ENCODE data around the gene PDIA5.

PDIA5 gene

GRCh38 chr3:123126653-123127052 lies 59.8 kb downstream of the PDIA5 start:
- TF ChIP-seq ZFX (IDR thresholded peaks at IDR 0.05), result no peak
- no peak for TF ChIP-seq CTCF (conservative IDR thresholded peaks at IDR 0.05)

DNA sequence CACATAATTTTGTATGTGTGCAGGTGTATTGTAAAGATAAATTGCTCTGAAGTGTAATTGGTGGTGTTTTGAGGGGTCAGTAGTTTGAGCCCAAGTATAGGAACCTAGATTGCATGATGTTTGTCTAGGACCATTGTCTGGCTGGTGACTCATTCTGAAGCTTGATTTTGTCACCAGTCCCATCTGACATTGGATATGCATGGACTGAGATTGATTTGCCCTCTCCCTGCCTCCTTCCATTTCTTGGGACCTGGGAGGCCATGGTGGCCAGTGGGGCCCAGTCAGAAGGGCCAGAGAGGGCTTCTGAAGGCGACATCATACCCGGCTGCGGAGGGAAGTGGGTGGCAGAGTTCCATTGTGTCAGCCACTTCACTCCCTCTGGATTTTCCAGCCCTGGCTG lies 62.3 kb downstream of the PDIA5 start:
- TF ChIP-seq ZFX (IDR thresholded peaks at IDR 0.05) (no peak), CTCF (conservative IDR thresholded peaks at IDR 0.05) (no peak)

More at GRCh38 chr3:123126653-123127052, 59.8 kb downstream of the PDIA5 start:
- no peak overlapping the region for H3K27ac ChIP-seq

DNA sequence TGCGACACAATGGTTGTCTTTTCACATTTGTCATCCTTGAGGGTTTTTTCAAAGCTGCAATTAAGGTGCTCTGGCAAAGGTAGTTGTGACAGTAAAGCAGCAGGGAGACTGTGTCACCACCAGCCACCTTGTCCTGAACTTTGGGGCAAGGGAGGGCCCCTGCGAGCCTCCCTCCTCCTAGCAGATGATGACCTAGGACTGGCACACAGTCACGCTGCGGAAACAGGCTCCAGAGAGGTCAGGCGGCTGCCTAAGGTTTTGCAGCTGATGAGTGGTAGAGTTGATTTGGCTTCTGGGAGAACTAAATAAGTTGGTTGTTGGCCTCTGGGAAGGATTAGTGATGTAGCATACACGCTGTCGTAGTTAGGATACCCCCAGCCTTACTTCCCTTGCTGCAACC lies 62.7 kb downstream of the PDIA5 start:
- TF ChIP-seq CTCF (conservative IDR thresholded peaks at IDR 0.05), result no peak
- no peak for TF ChIP-seq ZFX (IDR thresholded peaks at IDR 0.05)
- no peak overlapping the region for H3K27ac ChIP-seq

More for the DNA sequence above, 62.3 kb downstream of the PDIA5 start:
- H3K27ac ChIP-seq, result no peak overlapping the region

- no peak overlapping the region for H3K27ac ChIP-seq
- TF ChIP-seq CTCF (conservative IDR thresholded peaks at IDR 0.05), result no peak
- TF ChIP-seq ZFX (IDR thresholded peaks at IDR 0.05), result no peak
Measured at GRCh38 chr3:123130079-123130750, 63.4 kb downstream of the PDIA5 start.

DNA sequence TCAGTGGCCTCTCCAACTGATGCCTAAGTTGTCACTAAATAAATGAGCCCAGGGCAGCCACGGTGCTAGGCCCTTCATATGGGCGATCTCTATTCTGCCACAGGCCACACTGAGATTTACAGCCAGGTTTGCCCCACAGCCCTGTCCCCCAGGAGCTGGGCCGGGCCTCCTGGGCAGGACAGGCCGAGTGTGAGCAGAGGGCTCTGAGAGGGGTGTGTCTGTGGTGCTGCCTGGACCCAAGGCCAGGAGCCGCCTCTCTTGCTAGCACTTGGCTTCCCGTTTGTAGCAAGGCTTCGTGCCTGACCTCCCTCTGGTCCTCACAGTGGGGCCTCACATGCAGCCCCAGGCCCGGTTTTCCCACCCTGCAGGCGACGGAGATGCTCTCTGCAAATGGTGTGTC lies 67.8 kb downstream of the PDIA5 start:
- TF ChIP-seq ZFX (IDR thresholded peaks at IDR 0.05) (no peak), CTCF (conservative IDR thresholded peaks at IDR 0.05) (no peak)
- no peak overlapping the region for H3K27ac ChIP-seq

- H3K27ac ChIP-seq, result no peak overlapping the region
- no peak for TF ChIP-seq CTCF (conservative IDR thresholded peaks at IDR 0.05)
- no peak for TF ChIP-seq ZFX (IDR thresholded peaks at IDR 0.05)
Measured at GRCh38 chr3:123137001-123137400, 70.2 kb downstream of the PDIA5 start.

DNA sequence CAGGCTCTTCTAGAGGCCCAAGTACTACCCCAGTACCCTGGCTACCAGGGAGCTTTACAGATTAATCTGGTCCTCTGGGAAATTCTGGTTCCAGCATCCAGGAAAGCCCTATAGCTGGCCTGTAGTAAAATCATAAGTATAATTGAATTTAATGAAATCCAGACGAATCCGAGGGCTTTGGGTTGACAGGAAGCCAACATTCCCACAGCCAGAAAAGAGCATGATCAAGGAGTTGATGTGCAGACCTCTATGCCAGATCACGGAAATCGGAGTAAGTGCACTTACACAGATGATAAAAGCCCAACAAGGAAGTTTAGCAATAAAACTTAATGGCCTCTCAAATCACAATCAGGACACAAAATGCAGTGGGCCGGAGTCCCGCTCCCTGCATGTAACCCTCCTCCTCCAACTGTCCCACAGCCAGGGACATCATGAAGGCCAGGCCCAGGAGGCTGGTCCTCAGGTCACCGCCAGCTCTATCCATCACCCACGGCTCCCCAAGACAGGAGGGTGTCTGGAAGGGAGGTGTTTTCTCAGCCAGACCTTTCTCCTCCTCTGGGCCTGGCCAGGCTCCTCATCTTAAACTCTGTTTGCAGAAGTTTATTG lies 72.1 kb downstream of the PDIA5 start:
- no peak overlapping the region for H3K27ac ChIP-seq
- TF ChIP-seq CTCF (conservative IDR thresholded peaks at IDR 0.05) (no peak), ZFX (IDR thresholded peaks at IDR 0.05) (no peak)
